ENCODE data around the gene TBCK. TPM values are rescaled to one million over a fixed set of nuclear protein-coding genes. Genes with fewer than 3 reads are reported as not detected.

TBCK gene
- total RNA-seq, 1 experiment from 2014 or later, result 25.5 TPM

GRCh38 chr4:106362086-106362825, 46.2 kb upstream of the TBCK start:
- ChIA-PET CTCF (no interaction called here), POLR2A (ENCODE audit: low non-redundant PET) (no interaction called here)
- intact Hi-C loops (cut with micrococcal nuclease; ENCODE audit: unreplicated experiment), result loop anchor here (10.0 kb wide), 1 partner anchor 303 kb away; no protein-coding TSS in a partner anchor
- no peak for DNase-seq (ENCODE audit: low spot score)
- no peaks in the 10 kb centered on the region for H3K36me3 ChIP-seq (ENCODE audit: insufficient read depth, low read length, poor library complexity, severe bottlenecking)
- no peaks in the 10 kb centered on the region for H3K4me1 ChIP-seq (ENCODE audit: insufficient read depth, low read length, poor library complexity, severe bottlenecking)
- no TSS peak for BruUV-seq (replicated peaks)
- no peaks in the 10 kb centered on the region for H3K27me3 ChIP-seq (replicated peaks; ENCODE audit: insufficient read depth, low read depth, low read length, poor library complexity)
- no peak overlapping the region for H3K27ac ChIP-seq (ENCODE audit: low read depth, low read length, poor library complexity, severe bottlenecking)
- TF ChIP-seq EZH2 (IDR thresholded peaks at IDR 0.05; ENCODE audit: borderline replicate concordance, low read depth, low read length, poor library complexity, severe bottlenecking), result no peak
- TF ChIP-seq CTCF (conservative IDR thresholded peaks at IDR 0.05; ENCODE audit: low read depth, low read length), result no peak
- no peak overlapping the region for H3K4me3 ChIP-seq (ENCODE audit: low read depth, low read length, poor library complexity, severe bottlenecking)
- no peaks in the 10 kb centered on the region for H3K9me3 ChIP-seq (ENCODE audit: low read depth, low read length, poor library complexity, severe bottlenecking)

DNA sequence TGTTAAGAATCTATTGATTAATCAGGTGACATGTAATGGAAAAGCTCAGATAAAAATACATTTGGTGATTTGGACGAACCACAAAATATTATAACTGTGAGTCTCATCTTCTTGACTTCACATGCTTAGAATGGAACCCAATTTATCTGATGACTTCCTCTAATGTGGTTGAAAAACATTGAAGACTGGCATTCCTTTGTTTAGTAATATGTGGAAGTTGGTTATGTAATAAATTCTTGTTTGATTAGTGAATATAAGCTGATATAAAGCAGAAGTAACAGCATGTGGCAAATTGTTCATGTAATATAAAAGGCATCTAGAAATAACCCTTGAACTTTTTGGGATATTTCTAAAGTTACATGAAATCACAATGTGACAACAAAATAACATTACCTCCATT, 42.9 kb upstream of the TBCK start:
- POLR2A ChIA-PET (ENCODE audit: low non-redundant PET), result no interaction called here
- Histone ChIP-seq H3K9me3 (ENCODE audit: low read depth, low read length, poor library complexity, severe bottlenecking) (no peaks in the 10 kb centered on the region), H3K4me3 (ENCODE audit: low read depth, low read length, poor library complexity, severe bottlenecking) (no peak overlapping the region), H3K4me1 (ENCODE audit: insufficient read depth, low read length, poor library complexity, severe bottlenecking) (no peaks in the 10 kb centered on the region), H3K27me3 (replicated peaks; ENCODE audit: insufficient read depth, low read depth, low read length, poor library complexity) (no peaks in the 10 kb centered on the region), H3K36me3 (ENCODE audit: insufficient read depth, low read length, poor library complexity, severe bottlenecking) (no peaks in the 10 kb centered on the region), H3K27ac (ENCODE audit: low read depth, low read length, poor library complexity, severe bottlenecking) (no peak overlapping the region)
- BruUV-seq (replicated peaks), result no TSS peak
- CTCF ChIA-PET, result no interaction called here
- intact Hi-C loops (cut with micrococcal nuclease; ENCODE audit: unreplicated experiment), result no loop called here
- no peak for TF ChIP-seq CTCF (conservative IDR thresholded peaks at IDR 0.05; ENCODE audit: low read depth, low read length)
- TF ChIP-seq EZH2 (IDR thresholded peaks at IDR 0.05; ENCODE audit: borderline replicate concordance, low read depth, low read length, poor library complexity, severe bottlenecking), result no peak
- no peak for DNase-seq (ENCODE audit: low spot score)

- Histone ChIP-seq H3K9me3 (ENCODE audit: low read depth, low read length, poor library complexity, severe bottlenecking) (no peaks in the 10 kb centered on the region), H3K4me1 (ENCODE audit: insufficient read depth, low read length, poor library complexity, severe bottlenecking) (no peaks in the 10 kb centered on the region), H3K27ac (ENCODE audit: low read depth, low read length, poor library complexity, severe bottlenecking) (no peak overlapping the region), H3K27me3 (replicated peaks; ENCODE audit: insufficient read depth, low read depth, low read length, poor library complexity) (no peaks in the 10 kb centered on the region), H3K4me3 (ENCODE audit: low read depth, low read length, poor library complexity, severe bottlenecking) (no peak overlapping the region), H3K36me3 (ENCODE audit: insufficient read depth, low read length, poor library complexity, severe bottlenecking) (no peaks in the 10 kb centered on the region)
- TF ChIP-seq CTCF (conservative IDR thresholded peaks at IDR 0.05; ENCODE audit: low read depth, low read length), result no peak
- no peak for TF ChIP-seq EZH2 (IDR thresholded peaks at IDR 0.05; ENCODE audit: borderline replicate concordance, low read depth, low read length, poor library complexity, severe bottlenecking)
- no TSS peak for BruUV-seq (replicated peaks)
- DNase-seq (ENCODE audit: low spot score), result no peak
- POLR2A ChIA-PET (ENCODE audit: low non-redundant PET), result no interaction called here
- intact Hi-C loops (cut with micrococcal nuclease; ENCODE audit: unreplicated experiment), result no loop called here
- CTCF ChIA-PET, result no interaction called here
Observed at GRCh38 chr4:106355193-106355592, 39.2 kb upstream of the TBCK start.

Measured in A673 (cell line).